ENCODE data around the gene CFAP90. TPM values are rescaled to one million over a fixed set of nuclear protein-coding genes. Genes with fewer than 3 reads are reported as not detected.

CFAP90 gene
- total and polyA plus RNA-seq, 12 donors = 0.03 to 0.26 TPM; not detected in 10

- Histone ChIP-seq H3K36me3 (peaks cover 0 to 53% (median 5%) of the 10 kb centered on the region in 9 donors), H3K27ac (peak within 1 kb of the TSS; percentile 17 to 94 (median 85)), H3K4me1 (peaks cover 2 to 54% (median 36%) of the 10 kb centered on the region in 9 donors), H3K4me3 (peak within 1 kb of the TSS; percentile 63 to 99 (median 97)), H3K27me3 (no peaks in the 10 kb centered on the region), H3K9me3 (no peaks in the 10 kb centered on the region)
- peak in 1 of 9 donors; percentile 7 for TF ChIP-seq CTCF (IDR thresholded peaks at IDR 0.05)
- intact Hi-C loops (cut with DNase I) = no loop called here
- WGBS, 2 donors = 0% methylated on average over 79 to 83 of the region's 83 CpGs
- DNase-seq (peak; percentile 93 to 94), ATAC-seq (peak; percentile 100)
These were observed 18.0 kb upstream of the CFAP90 start, which contains the start of the genes FASTKD3 and MTRR for GRCh38 chr5:7868773-7869473. Gene FASTKD3, minus strand, starts transcription at chr5:7869031. Its CDS starts 948 bp downstream, at chr5:7868083. Gene MTRR, plus strand, starts transcription at chr5:7869148. Its CDS starts 1,647 bp downstream, at chr5:7870795.

DNA sequence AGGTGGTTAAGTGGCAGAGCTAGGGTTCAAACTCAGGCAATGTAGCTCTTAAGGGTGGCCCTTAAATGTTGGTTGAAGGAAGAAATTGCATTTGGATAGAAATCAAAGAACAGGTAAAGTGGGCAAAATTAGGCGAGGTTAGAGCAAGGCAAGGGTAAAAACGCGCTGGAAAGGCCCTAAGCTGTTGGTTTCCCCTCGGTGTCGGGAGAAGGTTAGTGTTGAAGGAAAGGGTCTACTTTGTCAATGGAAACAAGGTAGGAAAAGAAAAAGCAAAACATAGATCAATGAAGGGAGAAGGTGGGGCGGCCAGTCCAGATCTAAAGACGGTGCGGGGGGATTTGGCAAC, 17.5 kb upstream of the CFAP90 start:
- Histone ChIP-seq H3K27me3 (no peaks in the 10 kb centered on the region), H3K36me3 (peaks cover 0 to 53% (median 5%) of the 10 kb centered on the region in 9 donors), H3K9me3 (no peaks in the 10 kb centered on the region), H3K4me3 (peak overlapping the region; percentile 63 to 99 (median 97)), H3K4me1 (peaks cover 2 to 54% (median 36%) of the 10 kb centered on the region in 9 donors), H3K27ac (peak overlapping the region in 9 of 10 donors; percentile 74 to 94 (median 86))
- no peak for TF ChIP-seq CTCF (IDR thresholded peaks at IDR 0.05)
- ATAC-seq (peak in 3 of 8 donors; percentile 3 to 12 (median 8)), DNase-seq (no peak)
- WGBS, 2 donors = 0 to 1% methylated on average over 8 of the region's 8 CpGs
- intact Hi-C loops (cut with DNase I) = no loop called here

GRCh38 chr5:7867260-7867659, 16.3 kb upstream of the CFAP90 start:
- DNase-seq (no peak), ATAC-seq (no peak)
- peaks cover 2 to 49% (median 29%) of the 10 kb centered on the region in 9 donors for H3K4me1 ChIP-seq
- H3K9me3 ChIP-seq = no peaks in the 10 kb centered on the region
- no peak overlapping the region for H3K4me3 ChIP-seq
- no peaks in the 10 kb centered on the region for H3K27me3 ChIP-seq
- WGBS, 2 donors = 69 to 70% methylated on average over 3 of the region's 3 CpGs
- no peak for TF ChIP-seq CTCF (IDR thresholded peaks at IDR 0.05)
- H3K36me3 ChIP-seq = peaks cover 0 to 54% (median 7%) of the 10 kb centered on the region in 9 donors
- H3K27ac ChIP-seq = no peak overlapping the region
- intact Hi-C loops (cut with DNase I) = no loop called here

- intact Hi-C loops (cut with DNase I) = no loop called here
- ATAC-seq = no peak
- Histone ChIP-seq H3K27me3 (no peaks in the 10 kb centered on the region), H3K36me3 (peaks cover 0 to 55% (median 14%) of the 10 kb centered on the region in 9 donors), H3K4me1 (peaks cover 2 to 38% (median 28%) of the 10 kb centered on the region in 9 donors), H3K27ac (no peak overlapping the region), H3K9me3 (no peaks in the 10 kb centered on the region), H3K4me3 (no peak overlapping the region)
- DNase-seq = no peak
- TF ChIP-seq CTCF (IDR thresholded peaks at IDR 0.05) = no peak
- WGBS, 2 donors = 87 to 90% methylated on average over 2 of the region's 2 CpGs
These were observed 15.3 kb upstream of the CFAP90 start for GRCh38 chr5:7866196-7866595.

Measured in heart right ventricle (tissue), 16 donors.